GM21360 (cell line): ENCODE measurements around the gene ATRX.
"Not testable (repeated sequence)": the region's sequence is repeated elsewhere in the genome, so short reads cannot be mapped to it uniquely, and the experiment has no call there.

Source experiments
- ATAC-seq: cut with Tn5 transposase; IDR thresholded peaks from one replicate; pipeline ENCODE4 v1.9.1; 2021; ENCODE audit warnings: mild to moderate bottlenecking, moderate library complexity; ENCODE audit not compliant: unreplicated experiment

The ATRX gene, protein sequence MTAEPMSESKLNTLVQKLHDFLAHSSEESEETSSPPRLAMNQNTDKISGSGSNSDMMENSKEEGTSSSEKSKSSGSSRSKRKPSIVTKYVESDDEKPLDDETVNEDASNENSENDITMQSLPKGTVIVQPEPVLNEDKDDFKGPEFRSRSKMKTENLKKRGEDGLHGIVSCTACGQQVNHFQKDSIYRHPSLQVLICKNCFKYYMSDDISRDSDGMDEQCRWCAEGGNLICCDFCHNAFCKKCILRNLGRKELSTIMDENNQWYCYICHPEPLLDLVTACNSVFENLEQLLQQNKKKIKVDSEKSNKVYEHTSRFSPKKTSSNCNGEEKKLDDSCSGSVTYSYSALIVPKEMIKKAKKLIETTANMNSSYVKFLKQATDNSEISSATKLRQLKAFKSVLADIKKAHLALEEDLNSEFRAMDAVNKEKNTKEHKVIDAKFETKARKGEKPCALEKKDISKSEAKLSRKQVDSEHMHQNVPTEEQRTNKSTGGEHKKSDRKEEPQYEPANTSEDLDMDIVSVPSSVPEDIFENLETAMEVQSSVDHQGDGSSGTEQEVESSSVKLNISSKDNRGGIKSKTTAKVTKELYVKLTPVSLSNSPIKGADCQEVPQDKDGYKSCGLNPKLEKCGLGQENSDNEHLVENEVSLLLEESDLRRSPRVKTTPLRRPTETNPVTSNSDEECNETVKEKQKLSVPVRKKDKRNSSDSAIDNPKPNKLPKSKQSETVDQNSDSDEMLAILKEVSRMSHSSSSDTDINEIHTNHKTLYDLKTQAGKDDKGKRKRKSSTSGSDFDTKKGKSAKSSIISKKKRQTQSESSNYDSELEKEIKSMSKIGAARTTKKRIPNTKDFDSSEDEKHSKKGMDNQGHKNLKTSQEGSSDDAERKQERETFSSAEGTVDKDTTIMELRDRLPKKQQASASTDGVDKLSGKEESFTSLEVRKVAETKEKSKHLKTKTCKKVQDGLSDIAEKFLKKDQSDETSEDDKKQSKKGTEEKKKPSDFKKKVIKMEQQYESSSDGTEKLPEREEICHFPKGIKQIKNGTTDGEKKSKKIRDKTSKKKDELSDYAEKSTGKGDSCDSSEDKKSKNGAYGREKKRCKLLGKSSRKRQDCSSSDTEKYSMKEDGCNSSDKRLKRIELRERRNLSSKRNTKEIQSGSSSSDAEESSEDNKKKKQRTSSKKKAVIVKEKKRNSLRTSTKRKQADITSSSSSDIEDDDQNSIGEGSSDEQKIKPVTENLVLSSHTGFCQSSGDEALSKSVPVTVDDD (N-terminal part only)

DNA sequence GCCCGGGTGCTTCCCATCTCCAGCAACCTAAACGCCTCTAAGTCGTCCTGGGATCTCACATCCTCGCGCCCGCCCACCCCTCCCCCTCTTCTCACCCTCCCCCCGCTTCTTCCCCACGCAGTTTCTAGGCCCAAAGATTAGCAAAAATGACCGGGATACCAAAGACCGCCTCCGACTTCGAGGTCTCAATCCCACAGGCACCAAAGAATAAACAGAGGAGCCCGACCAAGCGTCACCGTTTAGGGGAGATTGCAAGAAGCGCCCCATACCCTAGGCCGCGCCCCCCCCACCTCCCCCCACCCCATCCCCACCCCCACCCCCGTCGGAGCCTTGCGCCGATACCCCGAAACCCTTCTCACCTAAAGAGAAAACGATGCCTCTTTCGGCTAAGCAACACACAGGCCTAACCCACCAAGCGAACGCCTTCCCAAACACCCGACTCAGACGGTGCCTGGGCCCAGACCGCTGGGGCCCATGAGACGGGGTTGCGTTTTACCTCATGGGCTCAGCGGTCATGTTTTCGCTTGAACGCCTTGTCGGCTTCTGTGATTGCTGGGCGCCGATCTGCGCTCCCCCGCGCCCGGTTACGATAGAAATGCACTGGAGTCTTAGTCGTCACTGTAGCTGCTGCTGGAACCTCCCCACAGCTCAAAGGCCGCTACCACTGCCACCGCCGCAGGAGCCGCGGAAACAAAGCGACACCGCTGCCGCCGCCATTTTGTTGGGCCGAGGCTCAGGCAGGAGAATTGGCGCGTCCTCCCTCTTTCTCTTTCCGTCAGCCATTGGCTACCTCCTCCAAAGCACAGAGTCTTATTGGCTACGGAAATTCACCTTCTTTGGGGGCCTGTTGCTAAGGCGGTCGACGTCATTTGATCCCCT is at the start of gene ATRX:
Gene ATRX (minus strand): TSS at position 731 of the 879 bp plus-strand sequence. CDS start 215 bp downstream, at position 516.
- ATAC-seq, result peak; percentile 92

DNA sequence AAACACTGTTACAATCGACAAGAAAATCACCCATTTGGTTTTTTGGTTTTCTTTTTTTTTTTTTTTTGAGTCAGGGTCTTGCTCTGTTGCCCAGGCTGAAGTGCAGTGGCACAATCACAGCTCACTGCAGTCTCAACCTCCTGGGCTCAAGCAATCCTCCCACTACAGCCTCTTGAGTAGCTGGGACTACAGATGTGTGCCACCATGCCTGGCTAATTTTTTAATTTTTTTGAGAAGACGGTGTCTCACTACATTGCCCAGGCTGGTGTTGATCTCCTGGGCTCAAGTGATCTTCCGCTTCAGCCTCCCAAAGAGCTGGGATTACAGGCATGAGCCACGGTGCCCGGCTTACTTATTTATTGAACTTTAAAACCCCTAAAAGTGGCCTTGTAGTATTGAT is 45.5 kb upstream of the ATRX start:
- ATAC-seq, result not testable (repeated sequence)

DNA sequence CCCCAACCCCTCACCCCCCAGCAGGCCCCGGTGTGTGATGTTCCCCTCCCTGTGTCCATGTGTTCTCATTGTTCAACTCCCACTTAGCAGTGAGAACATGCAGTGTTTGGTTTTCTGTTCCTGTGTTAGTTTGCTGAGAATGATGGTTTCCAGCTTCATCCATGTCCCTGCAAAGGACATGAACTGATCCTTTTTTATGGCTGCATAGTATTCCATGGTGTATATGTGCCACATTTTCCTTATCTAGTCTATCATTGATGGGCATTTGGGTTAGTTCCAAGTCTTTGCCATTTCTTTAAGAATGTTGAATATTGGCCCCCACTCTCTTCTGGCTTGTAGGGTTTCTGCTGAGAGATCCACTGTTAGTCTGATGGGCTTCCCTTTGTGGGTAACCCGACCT is 36.0 kb upstream of the ATRX start:
- not testable (repeated sequence) for ATAC-seq

DNA sequence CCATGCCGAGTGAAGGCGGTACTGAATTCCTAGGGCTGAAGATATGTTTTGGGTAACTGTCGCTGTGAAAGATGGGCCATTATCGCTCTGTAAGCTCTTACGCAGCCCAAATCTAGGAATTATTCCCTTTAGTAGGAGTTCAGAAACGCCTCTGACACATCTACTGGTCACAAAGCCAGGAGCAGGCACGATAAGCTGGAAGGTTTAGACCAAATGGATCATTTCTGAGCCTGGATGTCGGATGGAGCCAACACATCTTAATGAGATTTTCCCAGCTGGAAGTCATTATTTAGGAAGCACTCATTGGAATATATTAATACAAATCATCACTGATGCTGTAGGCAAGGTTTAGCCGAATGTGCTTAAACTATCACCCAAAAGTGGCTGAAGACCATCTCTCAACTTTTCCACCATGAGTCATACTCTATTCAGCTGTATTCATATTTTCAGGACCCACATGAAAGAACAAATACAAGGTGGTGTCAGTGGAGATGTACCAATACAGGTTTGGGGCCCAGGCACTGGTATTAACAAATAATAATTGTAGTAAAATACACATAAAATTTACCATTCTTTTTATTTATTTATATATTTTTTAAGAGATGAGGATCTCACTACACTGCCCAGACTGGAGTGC is 34.2 kb upstream of the ATRX start:
- ATAC-seq, result no peak

DNA sequence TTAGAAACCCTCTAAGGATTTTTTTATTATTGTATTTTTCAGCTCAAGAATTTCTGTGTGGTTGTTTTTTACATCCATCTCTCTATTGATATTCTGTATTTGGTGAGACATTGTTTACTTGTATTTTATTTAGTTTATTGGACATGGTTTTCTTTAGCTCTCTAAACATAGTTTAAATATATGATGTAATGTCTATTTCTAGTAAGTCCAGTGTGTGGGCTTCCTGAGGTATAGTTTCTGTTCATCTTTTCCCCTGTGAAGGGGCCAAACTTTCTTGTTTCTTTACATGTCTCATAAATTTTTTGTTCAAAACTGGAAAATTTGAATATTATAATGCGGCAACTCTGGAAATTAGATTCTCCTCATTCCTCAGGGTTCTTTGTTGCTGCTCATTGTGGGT is 28.2 kb upstream of the ATRX start:
- no peak for ATAC-seq

DNA sequence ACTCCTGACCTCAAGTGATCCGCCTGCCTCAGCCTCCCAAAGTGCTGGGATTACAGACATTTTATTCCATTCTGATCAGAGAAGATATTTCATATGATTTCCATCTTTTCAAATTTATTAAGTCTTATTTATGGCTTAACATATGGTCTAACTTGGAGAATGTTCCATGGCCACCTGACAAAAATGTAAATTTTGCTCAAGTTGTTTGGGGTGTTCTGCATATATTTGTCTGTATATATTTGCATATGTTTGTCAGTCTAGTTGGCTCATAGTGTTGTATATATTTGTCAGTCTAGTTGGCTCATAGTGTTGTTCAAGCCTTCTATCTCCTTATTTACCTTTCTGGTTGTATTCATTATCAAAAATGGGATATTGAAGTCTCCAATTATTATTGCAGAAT is 16.2 kb upstream of the ATRX start:
- no peak for ATAC-seq

DNA sequence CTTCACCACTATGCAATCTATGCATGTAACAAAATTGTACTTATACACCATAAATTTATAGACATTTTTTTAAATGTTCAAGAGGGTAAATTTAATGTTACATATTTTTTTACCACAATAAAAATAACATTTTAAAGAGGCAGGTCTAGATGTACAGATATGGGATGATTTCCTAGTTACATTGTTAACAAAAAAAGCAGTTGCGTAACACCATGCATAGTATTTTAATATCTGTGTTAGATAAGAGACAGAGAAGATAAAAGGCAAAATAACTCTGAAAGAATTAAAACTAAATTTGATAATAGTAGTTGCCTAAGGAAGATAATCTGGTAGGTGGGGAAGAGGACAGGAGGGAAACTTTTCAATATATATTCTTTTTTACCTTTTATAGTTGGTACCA is 9.1 kb upstream of the ATRX start:
- ATAC-seq, result no peak

DNA sequence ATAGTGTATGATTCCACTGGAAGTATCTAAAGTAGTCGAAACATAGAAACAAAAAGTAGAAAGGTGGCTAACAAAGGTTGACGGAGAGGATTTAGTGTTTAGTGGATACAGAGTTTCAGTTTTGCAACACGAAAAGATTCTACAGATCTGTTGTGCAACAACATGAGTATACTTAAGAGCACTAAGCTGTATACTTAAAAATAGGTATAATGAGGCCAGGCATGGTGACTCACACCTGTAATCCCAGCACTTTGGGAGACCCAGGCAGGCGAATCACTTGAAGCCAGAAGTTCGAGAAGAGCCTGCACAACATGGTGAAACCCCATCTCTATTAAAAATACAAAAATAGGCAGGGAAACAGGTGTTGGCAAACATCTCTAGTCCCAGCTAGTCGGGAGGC is 7.9 kb upstream of the ATRX start:
- ATAC-seq, result no peak

DNA sequence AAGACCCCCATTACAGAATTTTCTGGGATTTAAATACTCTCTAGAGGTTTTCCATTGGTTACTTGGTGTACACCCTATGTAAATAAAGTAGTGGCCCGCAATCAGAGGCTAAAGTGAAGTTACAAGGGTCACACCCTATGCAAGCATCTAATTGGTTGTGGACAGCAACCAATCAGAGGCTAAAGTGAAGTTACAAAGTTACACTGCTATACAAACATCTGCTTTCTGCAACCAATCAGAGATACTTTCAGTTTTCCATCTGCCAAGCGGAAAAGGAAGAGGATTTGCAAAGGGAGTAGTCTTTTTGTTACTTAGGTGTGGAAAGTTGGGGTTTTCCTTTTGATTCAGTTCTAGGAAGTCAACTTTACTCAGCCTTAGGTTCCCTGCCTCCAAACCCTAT is 2.0 kb upstream of the ATRX start:
- no peak for ATAC-seq

DNA sequence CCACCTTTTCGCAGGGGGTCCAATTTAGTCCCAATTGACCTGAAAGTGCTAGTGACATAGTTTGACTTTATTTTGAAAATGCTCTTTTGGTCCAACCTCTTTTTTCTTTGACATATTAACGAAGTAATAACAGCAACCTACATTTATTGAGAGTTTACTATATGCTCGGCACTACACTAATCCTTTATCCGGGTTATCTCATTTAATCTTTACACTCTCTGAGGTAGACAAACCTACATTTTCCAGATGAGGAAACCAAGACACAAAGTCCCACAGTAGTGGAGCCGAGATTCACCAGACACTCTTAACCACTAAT is 307 bp upstream of the ATRX start:
- ATAC-seq, result peak; percentile 4

DNA sequence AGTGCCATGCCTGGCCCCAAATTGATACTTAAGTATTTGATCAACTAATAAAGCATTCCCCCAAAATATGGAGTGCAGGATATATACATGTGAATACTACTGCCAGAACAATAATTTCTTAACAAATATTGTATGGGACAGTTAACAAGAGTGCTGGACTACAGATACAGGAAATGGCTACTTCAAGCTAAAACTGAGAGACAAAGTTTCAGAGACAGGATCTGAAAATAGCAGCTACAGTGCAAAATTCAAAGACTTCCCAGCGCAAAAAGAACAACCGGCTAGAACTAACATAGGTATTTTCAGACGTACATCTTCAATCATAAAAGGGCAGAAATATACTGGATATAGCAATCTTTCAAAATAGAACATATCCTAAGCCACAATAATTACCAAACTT is 6.3 kb downstream of the ATRX start:
- ATAC-seq, result no peak

DNA sequence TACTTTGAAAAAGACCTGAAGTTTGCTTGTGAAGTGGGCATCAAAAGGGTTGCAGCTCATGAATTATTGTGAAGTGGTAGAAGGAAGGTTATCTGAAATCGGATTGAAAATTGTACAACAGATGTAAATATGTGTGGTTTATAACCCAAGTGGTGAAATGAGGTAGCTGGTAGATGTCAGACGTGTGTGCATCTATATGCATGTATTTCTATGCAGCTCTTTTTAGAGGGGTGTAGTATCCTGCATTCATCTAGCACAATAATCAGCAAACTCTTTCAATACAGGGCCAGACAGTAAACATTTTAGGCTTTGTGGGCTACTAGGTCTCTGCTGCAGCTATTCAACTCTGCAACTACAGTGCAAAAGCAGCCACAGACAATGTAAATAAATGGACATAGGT is 9.4 kb downstream of the ATRX start:
- no peak for ATAC-seq

DNA sequence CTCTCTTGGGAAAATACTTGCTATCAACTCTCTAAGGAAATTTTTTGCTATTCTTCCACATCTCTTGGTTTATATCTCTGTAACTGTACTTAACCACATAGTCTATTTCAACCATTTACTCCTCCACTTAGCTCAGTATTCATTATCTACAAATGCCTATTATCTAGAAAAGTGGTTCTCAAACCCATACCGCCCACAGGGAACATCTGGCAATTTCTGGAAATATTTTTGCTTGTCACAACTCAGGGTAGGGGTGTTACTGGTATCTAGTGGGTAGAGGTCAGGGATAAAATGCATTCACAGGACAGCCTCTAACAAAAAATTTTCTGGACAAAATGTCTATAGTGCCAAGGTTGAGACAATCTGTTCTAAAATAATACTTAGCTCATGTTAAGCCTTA is 14.4 kb downstream of the ATRX start:
- ATAC-seq, result no peak

DNA sequence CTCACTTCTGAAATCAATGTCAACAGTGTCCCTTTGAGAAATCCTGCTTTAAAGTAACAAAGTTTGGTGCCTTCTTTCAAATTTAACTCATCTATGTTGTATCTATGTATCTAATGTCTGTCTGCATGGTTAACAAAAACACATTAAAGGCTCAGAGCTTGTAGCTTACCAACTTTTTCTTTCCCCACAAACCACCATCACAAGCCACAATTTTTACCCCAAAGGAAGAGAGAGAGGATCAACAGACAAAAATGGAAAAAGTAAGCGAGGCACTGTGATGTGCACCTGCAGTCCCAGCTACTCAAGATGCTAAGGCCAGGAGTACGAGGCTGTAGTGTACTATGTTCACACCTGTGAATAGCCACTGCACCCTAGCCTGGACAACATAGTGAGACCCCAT is 17.2 kb downstream of the ATRX start:
- ATAC-seq, result no peak

DNA sequence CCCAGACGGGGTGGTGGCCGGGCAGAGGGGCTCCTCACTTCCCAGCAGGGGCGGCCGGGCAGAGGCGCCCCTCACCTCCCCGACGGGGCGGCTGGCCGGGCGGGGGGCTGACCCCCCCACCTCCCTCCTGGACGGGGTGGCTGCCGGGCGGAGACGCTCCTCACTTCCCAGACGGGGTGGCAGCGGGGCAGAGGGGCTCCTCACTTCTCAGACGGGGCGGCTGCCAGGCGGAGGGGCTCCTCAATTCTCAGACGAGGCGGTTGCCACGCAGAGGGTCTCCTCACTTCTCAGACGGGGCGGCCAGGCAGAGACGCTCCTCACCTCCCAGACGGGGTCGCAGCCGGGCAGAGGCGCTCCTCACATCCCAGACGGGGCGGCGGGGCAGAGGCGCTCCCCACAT is 19.8 kb downstream of the ATRX start:
- ATAC-seq, result not testable (repeated sequence)

DNA sequence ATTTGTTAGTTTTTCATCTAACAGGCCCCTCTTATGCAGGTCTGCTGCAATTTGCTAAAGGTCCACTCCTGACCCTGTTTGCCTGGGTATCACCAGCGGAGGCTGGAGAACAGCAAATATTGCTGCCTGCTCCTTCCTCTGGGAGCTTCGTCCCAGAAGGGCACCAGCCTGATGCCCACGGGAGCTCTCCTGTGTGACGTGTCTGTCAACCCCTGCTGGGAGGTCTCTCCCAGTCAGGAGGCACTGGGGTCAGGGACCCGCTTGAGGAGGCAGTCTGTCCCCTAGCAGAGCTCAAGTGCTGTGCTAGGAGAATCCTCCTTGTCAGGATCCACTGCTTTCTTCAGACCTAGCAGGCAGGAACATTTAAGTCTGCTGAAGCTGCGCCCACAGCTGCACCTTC is 30.5 kb downstream of the ATRX start:
- ATAC-seq, result no peak

DNA sequence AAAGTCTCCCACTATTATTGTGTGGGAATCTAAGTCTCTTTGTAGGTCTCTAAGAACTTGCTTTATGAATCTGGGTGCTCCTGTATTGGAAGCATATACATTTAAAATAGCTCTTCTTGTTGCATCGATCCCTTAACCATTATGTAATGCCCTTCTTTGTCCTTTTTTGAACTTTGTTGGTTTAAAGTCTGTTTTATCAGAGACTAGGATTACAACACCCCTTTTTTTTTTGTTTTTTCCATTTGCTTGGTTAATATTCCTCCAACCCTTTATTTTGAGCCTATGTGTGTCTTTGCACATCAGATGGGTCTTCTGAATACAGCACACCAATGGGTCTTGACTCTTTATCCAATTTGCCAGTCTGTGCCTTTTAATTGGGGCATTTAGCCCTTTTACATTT is 32.1 kb downstream of the ATRX start:
- not testable (repeated sequence) for ATAC-seq

DNA sequence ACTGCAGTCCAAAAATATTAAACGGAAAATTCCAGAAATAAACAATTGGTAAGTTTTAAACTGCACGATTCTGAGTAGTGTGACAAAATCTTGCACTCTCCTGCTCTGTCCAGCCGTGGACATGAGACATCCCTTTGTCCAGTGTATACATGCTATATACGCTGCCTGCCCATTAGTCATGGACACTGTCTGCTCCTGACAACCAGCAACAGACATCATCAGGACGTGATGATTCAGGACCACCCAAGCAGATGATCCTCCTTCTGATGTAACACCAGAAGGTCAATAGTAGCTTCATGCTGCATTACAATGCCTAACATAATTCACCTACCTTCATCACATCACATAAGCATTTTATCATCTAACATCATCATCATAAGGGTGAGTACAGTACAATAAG is 36.3 kb downstream of the ATRX start:
- ATAC-seq, result no peak

DNA sequence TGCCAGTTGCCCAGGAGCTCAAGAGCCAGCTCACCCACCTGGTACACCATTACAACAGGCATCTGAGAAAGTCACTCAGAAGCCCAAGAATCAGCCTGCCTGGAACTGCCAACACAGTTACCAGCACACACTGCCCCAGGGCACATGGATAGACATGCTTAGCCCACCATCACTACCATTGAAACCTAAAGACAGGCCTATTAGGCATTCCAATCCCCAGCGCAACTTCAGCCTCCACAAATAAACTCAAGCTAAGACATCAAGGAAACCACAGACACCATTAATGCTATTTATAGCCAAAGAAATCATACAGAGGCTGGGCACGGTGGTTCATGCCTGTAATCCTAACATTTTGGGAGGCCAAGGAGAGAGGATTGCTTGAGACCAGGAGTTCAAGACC is 42.3 kb downstream of the ATRX start:
- no peak for ATAC-seq
